OCI-LY3 (cell line): Measurements from ENCODE around the gene CDK19.

Source experiments
- H2AFZ ChIP-seq: fragments of 200-600, 300-600 bp; shearing (Covaris generic); 2 replicates; pipeline ENCODE4 v1.6.0; 2014; ENCODE audit warnings: antibody characterized with exemption, low read depth, low read length
- H3K27ac ChIP-seq: fragments of 200-600, 300-600 bp; sonication (generic); 2 replicates; pipeline ENCODE4 v1.5.1; 2014; ENCODE audit warnings: mild to moderate bottlenecking, low read length, moderate library complexity, mixed read lengths
- H3K27me3 ChIP-seq: fragments of 200-600, 300-600 bp; sonication (generic); 2 replicates; pipeline ENCODE4 v1.6.1; 2014; ENCODE audit warnings: low read depth, low read length, mixed read lengths
- H3K36me3 ChIP-seq: fragments of 200-600, 300-600 bp; sonication (generic); replicated peaks from 2 replicates; pipeline ENCODE3; 2014; ENCODE audit warnings: low read depth, low read length, mixed read lengths
- H3K4me1 ChIP-seq: fragments of 300-600, 200-600 bp; sonication (generic); 2 replicates; pipeline ENCODE4 v1.6.1; 2014; ENCODE audit warnings: low read length, mixed read lengths
- H3K4me2 ChIP-seq: fragments of 200-600, 300-600 bp; sonication (generic); 2 replicates; pipeline ENCODE4 v1.6.1; 2014; ENCODE audit warnings: low read length, mixed read lengths
- H3K4me3 ChIP-seq: fragments of 300-600, 200-600 bp; sonication (generic); 2 replicates; pipeline ENCODE4 v1.5.1; 2014; ENCODE audit warnings: antibody characterized with exemption, mild to moderate bottlenecking, low read length, moderate library complexity
- H3K79me2 ChIP-seq: fragments of 300-600, 200-600 bp; shearing (Covaris generic); 2 replicates; pipeline ENCODE4 v1.6.1; 2014; ENCODE audit warnings: mild to moderate bottlenecking, low read length, mixed read lengths
- H3K9ac ChIP-seq: fragments of 300-600, 200-600 bp; shearing (Covaris generic); 2 replicates; pipeline ENCODE4 v1.6.0; 2014; ENCODE audit warnings: mild to moderate bottlenecking, low read length, moderate library complexity
- H3K9me3 ChIP-seq: fragments of 200-600, 300-600 bp; shearing (Covaris generic); 2 replicates; pipeline ENCODE4 v1.6.1; 2014; ENCODE audit warnings: low read length, mixed read lengths; ENCODE audit not compliant: insufficient read depth
- H4K20me1 ChIP-seq: fragments of 200-600, 300-600 bp; sonication (generic); 2 replicates; pipeline ENCODE4 v1.6.1; 2016; ENCODE audit warnings: low read length, mixed read lengths; ENCODE audit not compliant: insufficient read depth
- EZH2phosphoT487 ChIP-seq: fragments of 200-600 bp; shearing (Covaris generic); IDR thresholded peaks from 2 replicates; pipeline ENCODE4 v1.6.1; 2018; ENCODE audit warnings: antibody characterized with exemption, mixed run types, low read depth
- TF ChIP-seq, protein P1 (sequence below): fragments of 200-600, 300-600 bp; sonication (generic); IDR thresholded peaks from 2 replicates; pipeline ENCODE4 v1.5.1; 2014; ENCODE audit warnings: antibody characterized with exemption, low read length, low read depth

CDK19 gene

DNA sequence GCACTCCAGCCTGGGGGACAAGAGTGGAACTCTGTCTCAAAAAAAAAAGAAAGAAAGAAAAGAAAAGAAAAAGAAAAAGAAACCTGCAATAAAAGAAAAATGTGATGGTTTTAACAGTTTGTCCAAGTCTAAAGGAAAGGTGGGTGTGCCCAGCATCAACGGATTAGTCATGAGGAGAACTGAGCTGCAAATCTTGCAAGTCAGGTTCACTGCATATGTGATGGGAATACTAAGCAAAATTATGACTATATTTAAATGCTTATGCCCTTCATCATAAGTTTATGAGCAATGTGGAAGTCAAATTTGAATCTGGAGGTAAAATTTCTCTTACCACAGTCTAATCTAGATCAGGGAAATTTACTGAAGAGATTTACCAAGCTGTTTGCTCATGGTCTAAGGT, 13.1 kb upstream of the CDK19 start:
- H3K4me1 ChIP-seq, result no peaks in the 10 kb centered on the region
- no peaks in the 10 kb centered on the region for H3K27me3 ChIP-seq
- H4K20me1 ChIP-seq, result no peaks in the 10 kb centered on the region
- H3K36me3 ChIP-seq, result no peaks in the 10 kb centered on the region
- no peak overlapping the region for H3K4me3 ChIP-seq
- H2AFZ ChIP-seq, result no peak overlapping the region
- no peak for TF ChIP-seq EZH2phosphoT487
- TF ChIP-seq, protein P1, sequence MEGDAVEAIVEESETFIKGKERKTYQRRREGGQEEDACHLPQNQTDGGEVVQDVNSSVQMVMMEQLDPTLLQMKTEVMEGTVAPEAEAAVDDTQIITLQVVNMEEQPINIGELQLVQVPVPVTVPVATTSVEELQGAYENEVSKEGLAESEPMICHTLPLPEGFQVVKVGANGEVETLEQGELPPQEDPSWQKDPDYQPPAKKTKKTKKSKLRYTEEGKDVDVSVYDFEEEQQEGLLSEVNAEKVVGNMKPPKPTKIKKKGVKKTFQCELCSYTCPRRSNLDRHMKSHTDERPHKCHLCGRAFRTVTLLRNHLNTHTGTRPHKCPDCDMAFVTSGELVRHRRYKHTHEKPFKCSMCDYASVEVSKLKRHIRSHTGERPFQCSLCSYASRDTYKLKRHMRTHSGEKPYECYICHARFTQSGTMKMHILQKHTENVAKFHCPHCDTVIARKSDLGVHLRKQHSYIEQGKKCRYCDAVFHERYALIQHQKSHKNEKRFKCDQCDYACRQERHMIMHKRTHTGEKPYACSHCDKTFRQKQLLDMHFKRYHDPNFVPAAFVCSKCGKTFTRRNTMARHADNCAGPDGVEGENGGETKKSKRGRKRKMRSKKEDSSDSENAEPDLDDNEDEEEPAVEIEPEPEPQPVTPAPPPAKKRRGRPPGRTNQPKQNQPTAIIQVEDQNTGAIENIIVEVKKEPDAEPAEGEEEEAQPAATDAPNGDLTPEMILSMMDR, result no peak
- no peak overlapping the region for H3K27ac ChIP-seq
- H3K4me2 ChIP-seq, result no peak overlapping the region
- no peak overlapping the region for H3K9ac ChIP-seq
- H3K9me3 ChIP-seq, result no peaks in the 10 kb centered on the region
- no peaks in the 10 kb centered on the region for H3K79me2 ChIP-seq

- no peak overlapping the region for H3K4me3 ChIP-seq
- no peak overlapping the region for H3K27ac ChIP-seq
- no peaks in the 10 kb centered on the region for H3K79me2 ChIP-seq
- H3K9me3 ChIP-seq, result no peaks in the 10 kb centered on the region
- no peaks in the 10 kb centered on the region for H3K4me1 ChIP-seq
- H3K36me3 ChIP-seq, result no peaks in the 10 kb centered on the region
- no peak overlapping the region for H2AFZ ChIP-seq
- TF ChIP-seq, protein P1, result no peak
- TF ChIP-seq EZH2phosphoT487, result no peak
- H4K20me1 ChIP-seq, result no peaks in the 10 kb centered on the region
- no peaks in the 10 kb centered on the region for H3K27me3 ChIP-seq
- H3K9ac ChIP-seq, result no peak overlapping the region
- H3K4me2 ChIP-seq, result no peak overlapping the region
Observed at GRCh38 chr6:110826236-110827129, 11.2 kb upstream of the CDK19 start.

DNA sequence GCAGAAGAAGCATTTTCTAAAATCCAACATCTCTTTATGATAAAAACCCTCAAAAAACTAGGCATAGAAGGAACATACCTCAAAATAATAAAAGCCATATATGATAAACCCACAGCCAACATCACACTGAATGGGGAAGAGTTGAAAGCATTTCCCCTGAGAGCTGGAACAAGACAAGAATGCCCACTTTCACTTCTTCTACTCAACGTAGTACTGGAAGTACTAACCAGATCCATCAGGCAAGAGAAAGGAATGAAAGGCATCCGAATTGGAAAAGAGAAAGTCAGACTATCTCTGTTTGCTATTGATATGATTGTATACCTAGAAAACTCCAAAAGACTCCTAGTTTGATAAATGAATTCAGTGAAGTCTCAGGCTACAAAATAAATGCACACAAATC, 7.9 kb upstream of the CDK19 start:
- H3K9me3 ChIP-seq, result no peaks in the 10 kb centered on the region
- no peak overlapping the region for H2AFZ ChIP-seq
- H3K9ac ChIP-seq, result no peak overlapping the region
- no peak for TF ChIP-seq EZH2phosphoT487
- H4K20me1 ChIP-seq, result no peaks in the 10 kb centered on the region
- no peak overlapping the region for H3K4me2 ChIP-seq
- H3K4me3 ChIP-seq, result no peak overlapping the region
- no peaks in the 10 kb centered on the region for H3K27me3 ChIP-seq
- H3K27ac ChIP-seq, result no peak overlapping the region
- H3K79me2 ChIP-seq, result no peaks in the 10 kb centered on the region
- H3K4me1 ChIP-seq, result peaks cover 11% of the 10 kb centered on the region
- no peaks in the 10 kb centered on the region for H3K36me3 ChIP-seq

DNA sequence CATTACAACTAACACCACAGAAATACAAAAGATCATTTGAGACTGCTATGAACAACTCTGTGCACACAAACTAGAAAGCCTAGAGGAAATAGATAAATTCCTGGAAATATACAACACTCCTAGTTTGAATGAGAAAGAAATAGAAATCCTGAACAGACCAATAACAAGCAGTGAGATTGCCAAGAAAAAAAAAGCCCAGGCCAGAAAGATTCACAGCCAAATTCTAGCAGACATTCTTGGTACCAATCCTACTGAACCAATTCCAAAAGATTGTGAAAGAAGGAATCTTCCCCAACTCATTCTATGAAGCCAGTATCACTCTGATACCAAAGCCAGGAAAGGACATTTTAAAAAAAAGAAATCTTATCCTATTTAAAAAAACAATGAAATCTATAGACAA, 7.0 kb upstream of the CDK19 start:
- Histone ChIP-seq H2AFZ (no peak overlapping the region), H3K4me2 (no peak overlapping the region), H3K79me2 (no peaks in the 10 kb centered on the region), H3K27me3 (no peaks in the 10 kb centered on the region), H3K4me1 (peaks cover 11% of the 10 kb centered on the region), H3K27ac (no peak overlapping the region), H3K4me3 (no peak overlapping the region), H3K9me3 (no peaks in the 10 kb centered on the region), H3K36me3 (no peaks in the 10 kb centered on the region), H3K9ac (no peak overlapping the region), H4K20me1 (no peaks in the 10 kb centered on the region)
- TF ChIP-seq, protein P1, result no peak
- no peak for TF ChIP-seq EZH2phosphoT487
